ENCODE results near the gene GSG1L. TPM values are rescaled to one million over a fixed set of nuclear protein-coding genes. Genes with fewer than 3 reads are reported as not detected.
A peak's percentile ranks its signal among the peaks of the same experiment; 100 is the strongest.

Gene GSG1L
- polyA plus RNA-seq, 3 donors: 0.75 to 0.96 (median 0.77) TPM

DNA sequence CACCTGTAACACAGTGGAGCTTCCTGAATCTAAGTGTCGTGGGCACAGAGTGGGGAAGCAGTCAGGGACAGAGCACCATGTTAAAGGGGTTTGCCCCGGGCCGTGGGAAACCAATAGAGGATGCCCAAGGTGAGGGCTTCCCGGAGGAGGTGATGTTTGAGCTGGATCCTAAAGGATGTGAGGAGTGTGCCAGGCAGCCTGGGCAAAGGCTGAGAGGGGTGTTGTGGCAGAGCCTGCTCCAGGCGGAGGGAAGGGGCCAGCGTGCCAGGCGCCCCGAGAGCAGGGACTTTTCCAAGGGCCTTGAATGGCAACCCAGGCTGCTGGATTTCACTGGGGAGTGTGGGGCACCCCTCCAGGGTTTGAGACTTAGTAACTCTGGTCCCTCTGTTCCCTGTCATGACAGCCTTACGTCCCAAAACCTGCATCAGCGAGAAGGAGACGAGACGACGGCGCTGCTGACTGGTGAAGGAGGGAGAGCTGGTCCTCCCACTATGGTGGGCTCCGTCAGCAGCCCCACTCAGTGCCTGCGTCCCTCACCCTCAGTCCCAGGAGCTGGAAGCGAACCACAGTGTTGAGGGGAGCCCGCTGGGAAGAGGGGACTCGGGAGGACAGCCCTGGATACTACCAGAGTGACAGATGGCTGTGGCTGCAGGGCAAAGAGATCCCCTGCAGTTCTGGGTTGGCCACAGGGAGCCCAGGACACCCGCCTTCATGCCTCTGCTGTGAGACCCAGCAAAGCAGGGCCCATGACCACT is 285.2 kb downstream of the GSG1L start:
- no peak for DNase-seq (ENCODE audit: extremely low read depth in 1 of 11, low read depth in 9 of 11, low spot score in 4 of 11)

GRCh38 chr16:27777527-27777926 is 286.0 kb downstream of the GSG1L start:
- DNase-seq (ENCODE audit: extremely low read depth in 1 of 11, low read depth in 9 of 11, low spot score in 4 of 11): no peak

GRCh38 chr16:27776556-27777225 is 286.8 kb downstream of the GSG1L start:
- DNase-seq (ENCODE audit: extremely low read depth in 1 of 11, low read depth in 9 of 11, low spot score in 4 of 11): no peak

DNA sequence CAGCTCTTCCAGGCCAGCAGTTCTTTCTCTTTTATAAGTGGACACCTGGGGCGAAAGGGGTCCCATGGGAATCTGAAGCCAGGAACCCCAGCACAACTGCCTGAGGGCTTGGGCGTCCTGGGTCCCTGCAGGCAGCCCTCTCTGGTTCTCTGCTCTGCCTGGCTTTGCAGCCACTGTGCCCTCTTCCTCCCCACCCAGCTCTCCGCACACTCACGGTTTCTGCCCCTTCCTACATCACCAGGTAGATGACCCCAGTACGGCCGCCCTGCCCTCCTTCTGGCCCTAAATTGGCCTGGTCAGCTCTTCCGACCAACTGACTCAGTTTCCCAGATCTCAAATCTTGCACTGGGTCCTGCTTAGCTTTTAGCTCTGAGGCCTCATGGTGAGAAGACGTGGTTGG is 288.3 kb downstream of the GSG1L start:
- no peak for DNase-seq (ENCODE audit: extremely low read depth in 1 of 11, low read depth in 9 of 11, low spot score in 4 of 11)

- DNase-seq (ENCODE audit: extremely low read depth in 1 of 11, low read depth in 9 of 11, low spot score in 4 of 11): no peak
Measured at GRCh38 chr16:27774779-27775178, 288.7 kb downstream of the GSG1L start.

GRCh38 chr16:27773344-27773743 is 290.2 kb downstream of the GSG1L start:
- DNase-seq (ENCODE audit: extremely low read depth in 1 of 11, low read depth in 9 of 11, low spot score in 4 of 11): no peak

- DNase-seq (ENCODE audit: extremely low read depth in 1 of 11, low read depth in 9 of 11, low spot score in 4 of 11): no peak
Measured at GRCh38 chr16:27772093-27772825, 291.3 kb downstream of the GSG1L start.

GRCh38 chr16:27771201-27771910 is 292.2 kb downstream of the GSG1L start:
- DNase-seq (ENCODE audit: extremely low read depth in 1 of 11, low read depth in 9 of 11, low spot score in 4 of 11): no peak

DNA sequence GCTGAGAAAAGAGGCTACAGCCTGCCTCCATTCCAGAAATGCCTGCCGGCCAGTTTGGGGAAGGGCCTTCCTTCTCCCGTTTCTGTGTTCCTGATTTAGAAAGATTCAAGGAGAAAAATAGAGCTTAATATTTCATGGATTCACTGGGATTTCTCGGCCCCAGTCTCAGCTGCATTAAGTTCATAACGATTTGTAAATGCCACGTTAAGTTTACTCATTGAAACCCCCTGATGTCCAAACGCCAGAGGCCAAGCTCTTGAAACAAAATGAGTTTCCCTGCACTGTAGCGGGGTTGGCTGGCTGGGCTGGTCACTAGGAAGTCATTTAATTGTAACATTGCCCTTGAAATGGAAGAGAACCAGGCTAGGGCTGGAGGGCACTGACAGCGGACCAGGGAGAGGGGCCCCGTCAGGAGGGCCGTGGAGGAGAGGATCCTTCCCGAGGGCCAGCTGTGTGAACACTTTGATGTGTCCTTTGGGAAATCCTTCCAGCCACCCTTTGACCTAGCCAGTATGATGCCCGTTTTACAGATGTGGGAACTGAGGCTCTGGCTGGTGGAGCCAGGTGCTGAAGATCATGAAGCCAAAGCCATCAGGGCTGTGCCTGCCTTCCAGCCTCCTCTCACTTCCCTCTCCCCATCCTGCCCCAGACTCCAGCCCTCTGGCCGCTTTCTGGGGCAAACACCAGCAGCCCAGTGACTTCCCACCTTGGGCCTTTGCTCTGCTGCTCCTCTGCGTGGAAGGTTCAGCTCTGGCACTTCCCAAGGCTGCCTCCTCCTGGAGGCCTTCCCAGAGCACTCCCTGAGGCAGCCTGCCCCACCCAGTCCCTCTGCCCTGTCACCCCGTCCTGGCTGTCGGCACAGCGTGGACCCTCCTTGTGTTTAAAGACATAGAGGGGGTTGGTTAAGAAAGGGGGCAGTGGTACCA is 293.0 kb downstream of the GSG1L start:
- DNase-seq (ENCODE audit: extremely low read depth in 1 of 11, low read depth in 9 of 11, low spot score in 4 of 11): no peak

DNA sequence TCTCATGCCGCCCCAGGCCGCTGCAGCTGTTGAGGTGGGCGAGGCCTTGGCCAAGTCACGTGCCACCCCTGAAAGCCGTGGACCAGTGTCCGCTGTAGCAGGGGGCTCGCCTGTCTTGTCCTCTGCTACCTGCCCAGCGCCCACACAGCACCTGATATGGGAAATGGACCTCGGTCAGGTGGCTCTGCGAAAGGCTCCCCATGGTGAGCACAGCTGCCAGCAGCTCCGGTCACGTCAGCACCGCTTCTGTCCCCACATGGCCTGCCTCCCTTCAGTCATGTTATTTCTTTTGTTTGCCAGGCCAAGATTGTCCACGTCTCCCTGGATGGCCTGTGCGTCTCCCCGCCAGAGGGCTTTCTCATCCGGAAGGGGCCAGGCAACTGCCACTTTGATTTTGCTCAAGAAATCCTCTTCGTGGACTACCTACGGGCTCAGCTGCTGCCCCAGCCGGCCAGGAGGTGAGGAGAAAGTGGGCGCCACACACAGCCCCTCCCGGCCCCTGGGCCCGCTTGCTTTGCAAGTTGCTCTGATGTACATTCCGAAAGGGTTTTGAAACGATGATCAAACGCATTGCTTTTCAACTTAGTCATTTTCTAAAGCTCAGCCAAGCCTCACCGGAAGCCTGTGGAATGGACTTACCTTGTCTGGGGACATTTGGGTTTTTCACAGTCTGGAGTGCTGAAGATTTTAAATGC is 293.8 kb downstream of the GSG1L start:
- DNase-seq (ENCODE audit: extremely low read depth in 1 of 11, low read depth in 9 of 11, low spot score in 4 of 11): no peak

DNA sequence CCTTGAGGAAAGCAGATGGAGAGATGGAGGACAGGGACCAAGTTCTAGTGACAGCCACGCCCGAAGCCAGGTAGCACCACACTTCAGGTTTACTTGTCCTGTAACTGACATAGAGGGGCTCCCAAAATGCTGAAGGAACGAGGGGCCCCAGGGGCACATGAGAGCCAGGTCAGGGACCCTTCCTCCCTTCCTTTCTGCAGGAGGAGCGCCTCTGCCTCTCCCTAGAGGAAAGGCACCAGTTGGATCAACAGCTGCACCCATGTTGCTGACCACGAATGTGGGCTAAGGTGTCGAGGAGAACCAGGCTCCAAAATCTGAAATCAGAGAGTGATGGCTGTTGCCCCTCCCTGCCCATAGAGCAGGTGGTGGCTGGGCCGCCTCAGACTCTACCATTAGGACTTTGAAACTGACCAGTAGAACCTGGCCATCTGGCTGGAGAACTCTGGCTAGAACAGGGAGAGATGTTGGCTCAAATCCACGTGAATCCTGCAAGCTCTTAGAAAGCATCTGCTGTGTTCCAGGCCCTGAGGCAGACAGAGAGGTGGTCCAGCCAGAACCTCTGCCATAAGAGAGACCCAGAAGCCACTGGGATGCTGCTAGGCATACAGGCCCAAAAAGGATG is 294.8 kb downstream of the GSG1L start:
- DNase-seq (ENCODE audit: extremely low read depth in 1 of 11, low read depth in 9 of 11, low spot score in 4 of 11): no peak

DNA sequence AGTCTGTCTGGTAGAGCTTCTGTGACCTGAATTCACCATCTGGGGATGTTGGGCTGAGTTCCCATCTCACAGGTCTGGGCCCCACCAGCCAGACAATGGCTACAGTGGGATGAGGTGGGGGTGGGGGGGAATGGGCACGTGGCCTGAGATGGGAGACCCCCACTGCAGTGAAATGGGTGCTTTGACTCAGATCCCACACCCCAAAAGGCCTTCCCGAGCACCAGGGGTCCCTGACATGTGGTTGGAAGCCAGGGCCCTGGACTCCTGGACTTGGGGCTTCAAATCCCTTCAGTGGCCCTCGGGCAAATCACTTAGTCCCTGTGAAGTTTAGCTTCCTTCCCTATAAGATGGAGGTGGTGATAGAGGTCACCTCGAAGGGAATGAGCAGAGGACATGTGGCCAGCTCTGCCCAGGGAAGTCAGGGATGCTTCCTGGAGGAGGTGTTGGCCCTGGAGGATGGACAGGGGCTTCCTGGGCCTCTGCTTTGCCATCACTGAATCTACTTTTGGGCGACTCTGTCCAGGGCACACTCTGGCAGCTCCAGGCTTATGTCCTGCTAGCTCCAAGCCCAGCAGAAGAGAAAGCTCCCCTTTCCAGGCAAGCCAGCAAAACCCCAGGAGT is 295.4 kb downstream of the GSG1L start:
- no peak for DNase-seq (ENCODE audit: extremely low read depth in 1 of 11, low read depth in 9 of 11, low spot score in 4 of 11)

DNA sequence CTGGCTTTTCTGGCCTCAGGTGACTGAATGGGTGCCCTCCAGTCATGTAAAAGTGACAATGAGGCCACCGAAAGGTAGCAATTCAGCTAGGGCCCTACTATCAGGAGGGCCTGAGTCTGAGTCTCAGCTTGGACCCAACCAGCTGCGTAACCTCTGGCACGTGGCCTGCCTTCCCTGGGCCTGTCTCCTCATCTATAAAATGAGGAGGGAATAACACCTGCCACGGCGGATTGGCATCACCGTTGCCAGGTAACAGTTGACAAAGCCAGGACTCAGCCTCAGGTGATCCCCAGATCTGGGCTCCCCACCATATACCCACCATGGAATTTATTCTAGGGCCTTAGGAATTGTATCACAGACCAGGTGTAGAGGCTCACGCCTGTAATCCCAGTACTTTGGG is 296.4 kb downstream of the GSG1L start:
- no peak for DNase-seq (ENCODE audit: extremely low read depth in 1 of 11, low read depth in 9 of 11, low spot score in 4 of 11)

GRCh38 chr16:27766236-27766925 is 297.1 kb downstream of the GSG1L start:
- DNase-seq (ENCODE audit: extremely low read depth in 1 of 11, low read depth in 9 of 11, low spot score in 4 of 11): peak in 1 of 11 donors; percentile 9

DNA sequence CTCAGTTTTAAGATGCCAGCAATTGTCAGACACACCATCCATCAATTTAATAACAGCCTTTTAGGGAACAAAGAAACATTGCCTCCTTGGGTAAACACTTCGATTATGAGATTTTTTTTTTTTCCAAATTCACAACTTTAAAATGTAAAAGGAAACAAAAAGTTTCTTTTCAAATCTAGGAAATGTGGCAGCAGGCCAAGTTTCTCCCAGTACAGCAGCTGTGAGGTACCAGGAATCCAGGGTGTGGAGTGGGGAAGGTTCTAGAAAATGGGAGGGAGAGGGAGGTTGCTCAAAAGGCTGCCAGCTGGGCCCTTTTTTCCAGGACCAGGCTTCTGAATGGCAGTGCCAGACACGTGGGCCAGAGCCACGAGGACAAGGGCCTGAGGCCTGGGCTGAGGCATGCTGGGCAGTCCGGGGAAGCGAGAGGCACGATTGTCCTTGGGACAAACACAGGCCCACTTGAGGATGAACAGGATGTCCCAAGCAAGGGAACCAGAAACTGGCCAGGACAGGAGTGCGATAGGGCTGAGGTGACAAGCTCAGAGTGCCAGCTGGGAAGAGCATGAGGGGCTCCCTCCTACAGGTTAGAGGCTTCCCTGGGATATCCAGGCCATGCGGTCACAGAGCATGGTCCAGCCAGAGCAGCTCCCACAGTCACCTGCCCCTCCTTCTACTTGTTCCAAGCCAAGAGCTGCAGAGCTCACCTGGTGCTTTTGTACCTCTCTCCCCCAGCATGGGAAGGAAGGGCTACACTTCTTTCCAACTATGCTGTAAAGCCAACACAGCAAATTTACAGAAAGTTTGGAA is 298.4 kb downstream of the GSG1L start:
- DNase-seq (ENCODE audit: extremely low read depth in 1 of 11, low read depth in 9 of 11, low spot score in 4 of 11): no peak

GRCh38 chr16:27764427-27764826 is 299.1 kb downstream of the GSG1L start:
- DNase-seq (ENCODE audit: extremely low read depth in 1 of 11, low read depth in 9 of 11, low spot score in 4 of 11): no peak

Measured in renal cortex interstitium (tissue), 11 donors.